H1 (cell line): ENCODE data around the gene PEX13. TPM values are rescaled to one million over a fixed set of nuclear protein-coding genes. Genes with fewer than 3 reads are reported as not detected.

ENCODE experiments used
- CHD1 ChIP-seq: IDR thresholded peaks from 2 replicates; pipeline ENCODE4 v1.6.1; 2012; ENCODE audit warnings: low read depth, low read length, improper control_type of control experiment
- MAFK ChIP-seq: IDR thresholded peaks from 2 replicates; pipeline ENCODE4 v1.6.1; 2012; ENCODE audit warnings: low read depth, mild to moderate bottlenecking, improper control_type of control experiment, low read length
- POLR2AphosphoS5 ChIP-seq: IDR thresholded peaks from 2 replicates; pipeline ENCODE4 v1.6.1; 2011; ENCODE audit warnings: low read depth, low read length
- RNF2 ChIP-seq: fragments of 200-900, 300-1000 bp; sonication (generic); IDR thresholded peaks from 2 replicates; pipeline ENCODE4 v1.7.1; 2016; ENCODE audit warnings: borderline replicate concordance, low read depth, mild to moderate bottlenecking, antibody characterized with exemption, low read length; ENCODE audit not compliant: poor library complexity, severe bottlenecking; ENCODE audit errors: missing control alignments
- SAP30 ChIP-seq: fragments of 300-600 bp; sonication (generic); IDR thresholded peaks from 2 replicates; pipeline ENCODE4 v1.7.1; 2012; ENCODE audit warnings: low read length, moderate library complexity, mild to moderate bottlenecking, inconsistent platforms; ENCODE audit not compliant: insufficient read depth, insufficient replicate concordance
- SIN3A ChIP-seq, 2 experiments: IDR thresholded peaks in 1 of 2; conservative IDR thresholded peaks in 1 of 2; 2 replicates each; pipeline ENCODE4 v1.6.1; 2011 to 2012; ENCODE audit warnings: low read length in 2 of 2, improper control_type of control experiment in 1 of 2, low read depth in 1 of 2, mild to moderate bottlenecking in 1 of 2
- polyA plus RNA-seq, 7 experiments: library from polyadenylated mRNA; depleted of rRNA in 3 of 7; stranded (reverse) in 5 of 7; unstranded in 2 of 7; fragments of >200 nt in 5 of 7; fragments of 200-250 nt in 2 of 7; gene quantifications; 1 replicate in 5 of 7; 2 replicates in 1 of 7; 4 replicates in 1 of 7; pipeline versions ENCODE4 v1.2.1 to v1.2.3, GENCODE V29; 2011 to 2013; ENCODE audit warnings: missing spikeins in 2 of 7, mixed read lengths in 2 of 7
- total RNA-seq: library from RNA; stranded (reverse); fragmentation: NEBNext Ultra II Directional; extraction: Animal tissue kit (Norgen Biotek cat#: 25700); gene quantifications from 2 replicates; pipeline ENCODE4 v1.2.1, GENCODE V29; 2021

The PEX13 gene
- total and polyA plus RNA-seq, 2 of the 8 experiments (the other 6 are each of a cell fraction or from before 2014, with no cell fraction given), result 16.8 to 22.3 TPM

DNA sequence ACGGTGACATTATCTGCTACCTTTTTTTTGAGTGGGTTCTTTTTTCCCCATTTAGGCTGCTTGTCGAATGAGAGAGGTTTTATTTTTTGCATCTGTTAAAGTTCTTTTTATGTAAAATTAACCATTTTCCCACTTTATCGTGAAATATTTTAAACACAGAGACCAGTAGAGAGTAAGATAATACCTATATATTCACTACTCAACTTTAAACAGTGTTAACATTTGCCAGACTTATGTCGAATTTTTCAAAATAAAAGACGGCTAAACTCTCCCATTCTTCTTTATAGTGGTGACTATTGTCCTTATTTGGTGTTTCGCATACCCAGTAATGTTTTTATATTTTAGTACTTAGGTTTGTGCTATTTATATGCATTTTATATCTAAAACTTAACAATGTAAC, 1.3 kb downstream of the PEX13 start (continued):
- TF ChIP-seq SIN3A (conservative IDR thresholded peaks at IDR 0.05 in 1 of 2, IDR thresholded peaks at IDR 0.05 in 1 of 2; ENCODE audit: low read depth in 1 of 2, low read length in 2 of 2) (no peak), SAP30 (no peak), CHD1 (no peak), MAFK (no peak), POLR2AphosphoS5 (no peak), RNF2 (no peak)
